ENCODE data around the gene CACNA1B.

The CACNA1B gene

DNA sequence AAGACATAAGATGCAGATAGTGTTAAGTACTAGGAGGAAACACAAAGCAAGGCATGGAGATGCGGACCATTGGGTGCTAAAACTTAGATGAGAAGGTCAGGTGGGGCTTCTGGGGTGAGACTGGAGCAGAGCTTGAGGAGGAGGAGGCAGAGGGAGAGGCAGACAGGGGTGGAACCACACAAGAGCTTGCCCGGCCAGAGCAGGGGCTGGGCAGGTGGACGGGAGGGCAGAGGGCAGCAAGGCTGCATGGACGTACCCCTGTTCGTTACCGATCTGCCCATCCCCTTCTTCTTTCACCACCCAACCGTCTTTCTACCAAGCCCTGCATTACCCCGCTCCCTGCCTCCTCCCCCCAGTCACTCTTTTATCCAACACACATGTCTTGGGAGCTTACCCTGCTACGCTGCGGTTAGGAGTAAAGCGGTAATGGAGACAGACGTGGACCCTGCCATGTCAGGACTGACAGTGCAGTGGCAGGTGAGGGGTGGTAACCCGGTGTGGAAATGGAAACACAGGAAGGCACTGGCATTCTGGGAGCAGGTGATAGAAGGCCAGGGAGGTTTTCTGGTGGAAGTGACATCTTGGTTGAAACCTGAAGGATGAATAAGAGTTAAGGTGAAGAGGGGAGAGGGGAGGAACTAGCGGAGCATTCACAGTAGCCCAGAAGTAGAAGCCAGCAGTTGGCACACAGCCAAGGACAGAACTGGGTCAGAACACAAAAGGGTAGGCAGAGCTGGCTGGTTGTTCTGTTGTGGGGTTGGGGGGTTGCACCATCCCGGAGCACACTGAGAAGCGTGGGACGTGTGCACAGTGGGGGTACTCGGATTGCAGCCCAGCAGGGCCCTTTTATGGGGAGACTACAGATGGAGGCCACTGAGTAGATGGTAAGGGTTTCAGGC, 167.2 kb downstream of the CACNA1B start:
- DNase-seq = no peak

DNA sequence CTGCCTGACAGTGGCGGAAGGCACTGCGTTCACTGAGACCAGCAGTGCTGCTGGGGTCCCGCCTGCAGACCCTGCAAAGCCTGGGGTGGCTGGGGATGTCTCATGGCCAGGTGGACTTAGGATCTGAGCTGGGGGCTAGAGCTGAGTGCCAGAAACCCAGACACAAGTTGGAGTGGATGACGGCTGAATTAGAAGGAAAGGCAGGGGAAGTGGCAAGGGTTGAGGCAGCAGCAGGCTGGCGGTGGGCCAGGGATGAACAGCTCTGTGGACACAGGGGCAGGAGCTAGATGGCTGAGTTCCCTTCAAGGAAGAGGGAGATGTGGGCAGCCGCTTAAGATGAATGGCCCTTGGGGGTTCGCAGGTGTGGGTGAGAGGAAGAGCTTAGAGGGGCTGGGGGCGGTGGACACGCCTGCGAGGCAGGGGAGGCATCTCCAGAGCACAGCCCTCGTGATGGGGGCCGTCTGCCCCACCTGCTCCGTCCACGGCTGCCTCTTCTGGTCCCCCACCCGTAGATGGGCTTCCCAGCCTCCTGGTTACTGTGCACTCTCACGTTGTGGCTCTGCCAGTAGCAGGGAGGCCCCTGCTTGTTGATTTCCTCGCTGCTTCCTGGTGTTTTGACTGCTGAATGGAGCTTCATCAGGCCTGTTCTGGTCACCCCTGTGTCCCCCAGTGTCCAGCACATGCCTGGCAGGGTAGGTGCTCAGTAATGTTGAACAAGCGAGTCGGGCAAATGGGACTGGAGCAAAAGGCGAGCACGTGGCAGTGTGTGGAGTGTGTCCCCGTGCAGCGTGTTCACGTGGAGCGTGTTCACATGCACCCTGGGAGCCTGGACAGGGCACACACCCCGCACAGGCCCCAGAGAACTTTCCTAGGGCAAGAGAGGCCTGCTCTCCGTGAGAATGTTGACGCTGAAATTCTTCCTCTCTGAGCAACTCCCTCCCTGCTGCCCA, 168.2 kb downstream of the CACNA1B start:
- DNase-seq = no peak

DNA sequence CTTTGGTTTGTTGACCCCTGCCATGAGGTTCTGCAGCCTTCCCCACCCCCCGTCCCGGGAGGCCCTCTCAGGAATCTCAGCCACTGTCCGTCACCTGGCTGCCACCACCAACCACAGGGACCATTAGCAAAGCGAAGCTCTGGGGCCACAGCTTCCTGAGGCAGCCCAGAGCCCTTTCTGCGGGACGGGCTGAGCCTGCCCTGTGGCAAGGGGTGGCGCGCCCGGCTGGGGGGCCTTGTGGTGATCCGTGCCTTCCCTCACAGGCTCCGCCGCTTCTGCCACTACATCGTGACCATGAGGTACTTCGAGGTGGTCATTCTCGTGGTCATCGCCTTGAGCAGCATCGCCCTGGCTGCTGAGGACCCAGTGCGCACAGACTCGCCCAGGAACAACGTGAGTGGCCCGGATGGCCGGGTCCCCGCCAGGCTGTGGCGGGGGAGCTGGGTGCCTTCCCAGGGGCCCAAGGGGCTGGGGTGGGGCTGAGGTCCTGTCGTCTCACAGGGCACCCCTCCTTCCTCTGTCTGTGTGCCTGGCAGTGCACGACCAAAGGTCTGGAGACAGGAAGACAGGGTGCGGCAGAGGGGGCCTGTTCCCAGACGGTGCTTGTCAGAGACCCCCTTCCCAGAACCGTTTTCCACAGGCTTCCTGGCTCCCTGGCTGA, 169.2 kb downstream of the CACNA1B start:
- DNase-seq = no peak

DNA sequence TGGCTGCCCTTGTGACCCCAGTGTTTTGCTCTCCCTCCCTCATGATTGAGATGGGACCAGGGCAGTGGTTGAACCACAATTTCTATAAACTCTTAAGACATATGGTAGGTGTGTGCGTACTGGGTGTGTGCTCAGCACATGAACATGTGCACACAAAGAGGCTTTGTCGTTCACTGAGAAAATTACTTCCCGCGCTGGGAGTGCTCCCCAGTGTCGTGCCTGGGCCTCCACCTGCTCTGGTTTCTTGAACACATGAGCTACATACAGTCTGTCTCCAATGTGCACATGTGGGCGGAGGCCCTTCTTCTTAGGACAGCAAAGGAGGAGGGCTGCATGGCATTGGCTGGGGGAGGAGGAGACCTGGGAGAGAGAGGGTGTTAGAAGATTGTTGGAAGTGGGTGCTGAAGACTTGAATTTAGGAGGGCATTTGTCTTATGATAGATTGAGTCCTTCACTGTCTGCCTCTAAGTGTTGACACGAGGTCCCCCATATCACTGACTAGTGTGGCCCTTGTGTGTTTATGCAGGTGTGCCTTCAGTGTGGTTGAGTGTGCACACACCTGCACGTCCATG, 170.0 kb downstream of the CACNA1B start:
- DNase-seq = no peak

DNA sequence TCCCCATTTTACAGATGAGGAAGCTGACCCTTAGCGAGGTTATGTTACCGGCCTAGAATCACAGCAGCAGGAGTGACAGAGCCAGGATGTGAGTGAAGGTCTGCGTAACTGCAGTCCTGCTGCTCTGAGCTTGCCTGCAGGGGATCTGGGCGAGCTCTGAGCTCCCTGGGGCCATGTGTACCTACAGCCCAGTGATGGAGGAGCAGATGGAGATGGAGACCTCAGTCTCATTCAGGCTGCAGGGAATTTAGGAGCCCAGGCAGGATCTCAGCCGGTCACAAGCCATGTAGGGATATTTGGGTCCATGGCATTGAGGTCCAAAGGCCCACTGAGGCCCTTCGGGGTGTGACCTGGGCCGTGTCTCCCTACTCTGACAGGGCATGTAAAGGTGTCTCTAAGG, 170.6 kb downstream of the CACNA1B start:
- no peak for DNase-seq

DNA sequence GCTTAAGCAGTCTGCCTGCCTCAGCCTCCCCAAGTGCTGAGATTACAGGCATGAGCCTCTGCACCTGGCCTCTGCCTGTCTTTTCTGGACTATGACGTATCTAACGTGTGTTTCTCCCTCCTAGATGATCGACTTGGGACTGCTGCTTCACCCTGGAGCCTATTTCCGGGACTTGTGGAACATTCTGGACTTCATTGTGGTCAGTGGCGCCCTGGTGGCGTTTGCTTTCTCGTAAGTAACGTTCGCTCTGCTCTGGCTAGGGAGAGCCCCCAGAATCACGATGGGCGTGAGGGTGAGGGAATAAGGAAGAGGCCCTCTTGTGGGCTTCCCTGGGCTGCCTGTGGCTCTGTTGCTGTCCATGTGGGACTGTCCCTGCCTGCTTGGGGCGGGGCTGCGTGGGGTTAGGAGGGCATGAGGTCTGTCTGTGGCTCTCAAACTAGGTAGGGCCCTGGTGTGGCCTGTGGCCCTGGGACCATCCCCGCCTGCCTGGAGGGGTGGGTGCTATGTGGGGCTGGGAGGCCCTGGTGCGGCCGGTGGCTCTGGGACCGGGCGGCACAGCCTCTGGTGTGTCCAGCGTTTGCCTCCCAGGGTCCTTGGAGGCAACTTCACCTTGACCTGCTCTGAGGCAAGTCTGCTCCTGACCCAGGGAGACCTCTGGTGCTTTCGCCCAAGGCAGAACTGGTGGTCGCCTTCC, 171.7 kb downstream of the CACNA1B start:
- DNase-seq = no peak

DNA sequence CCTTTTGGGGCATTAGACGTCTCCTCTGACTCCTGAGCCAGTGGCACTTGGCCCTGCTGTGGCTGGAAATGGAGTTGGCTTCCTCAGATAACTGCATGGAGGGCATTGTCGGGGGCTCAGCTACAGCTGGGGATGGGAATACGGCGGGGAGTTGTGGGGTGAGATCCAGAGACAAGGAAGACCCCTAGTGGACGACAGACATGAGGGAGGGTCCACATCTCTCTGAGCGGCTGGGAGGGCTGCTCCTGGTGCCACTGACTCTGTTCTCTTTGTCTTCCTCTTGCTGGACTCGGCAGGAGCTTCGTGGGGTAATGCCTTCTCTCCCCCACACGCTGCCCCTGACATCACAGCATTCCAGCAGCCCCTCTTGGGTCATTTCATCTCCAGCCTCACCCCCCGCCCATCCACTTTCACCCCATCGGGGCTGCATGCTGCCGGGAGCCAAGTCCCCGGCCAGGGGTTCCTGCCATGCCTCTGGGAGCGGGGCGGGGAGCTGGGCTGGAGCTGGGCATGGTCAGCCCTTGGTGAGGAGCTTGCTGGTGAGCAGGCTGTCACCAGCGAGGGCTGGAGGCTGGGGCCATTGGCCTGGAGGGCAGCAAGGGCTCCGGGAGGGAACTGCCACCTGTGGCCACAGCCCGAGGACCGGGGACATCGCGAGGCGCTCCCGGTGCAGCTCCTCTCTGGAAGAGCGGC, 172.3 kb downstream of the CACNA1B start:
- DNase-seq = no peak

DNA sequence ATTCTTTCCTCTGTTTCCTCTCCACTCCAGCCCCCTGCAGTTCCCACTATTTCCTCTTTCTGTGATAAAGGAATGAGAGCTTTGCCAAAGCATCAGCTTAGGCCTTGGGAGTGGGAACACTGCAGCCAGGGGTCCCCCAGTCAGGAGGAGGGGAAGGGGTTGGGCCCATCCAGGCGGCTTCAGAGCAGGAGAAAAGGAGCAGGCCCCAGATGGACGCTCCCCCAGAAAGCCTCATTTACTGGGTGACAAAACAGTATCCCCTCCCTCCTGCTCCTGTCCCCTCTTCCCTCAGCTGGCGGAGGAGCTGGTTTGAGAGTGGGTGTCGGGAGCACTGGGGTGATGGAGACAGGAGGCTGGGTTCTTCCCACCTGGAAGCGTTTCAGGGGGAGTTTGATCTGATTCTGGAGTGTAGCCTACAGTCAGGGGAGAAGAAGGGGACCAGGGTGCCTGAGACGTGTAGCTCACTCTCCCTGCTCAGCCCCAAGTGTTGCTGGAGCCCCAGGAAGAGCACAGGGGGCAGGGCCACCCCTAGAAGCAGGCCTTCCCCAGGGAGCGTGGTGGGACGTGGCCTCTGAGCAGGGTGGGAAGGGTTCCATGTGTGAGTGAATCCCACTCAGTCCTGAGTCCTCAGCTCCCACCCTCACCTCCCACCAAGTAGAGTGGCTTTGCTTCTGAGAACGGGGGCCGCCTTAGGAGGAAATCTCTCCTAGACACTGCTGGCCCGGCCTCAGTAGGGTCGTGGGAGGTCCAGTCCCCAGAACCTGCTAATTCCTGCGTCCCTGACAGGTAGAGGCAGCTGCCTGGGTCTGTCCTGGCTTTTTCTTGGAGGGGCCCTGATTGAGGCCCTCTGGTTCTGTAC, 173.1 kb downstream of the CACNA1B start:
- no peak for DNase-seq

DNA sequence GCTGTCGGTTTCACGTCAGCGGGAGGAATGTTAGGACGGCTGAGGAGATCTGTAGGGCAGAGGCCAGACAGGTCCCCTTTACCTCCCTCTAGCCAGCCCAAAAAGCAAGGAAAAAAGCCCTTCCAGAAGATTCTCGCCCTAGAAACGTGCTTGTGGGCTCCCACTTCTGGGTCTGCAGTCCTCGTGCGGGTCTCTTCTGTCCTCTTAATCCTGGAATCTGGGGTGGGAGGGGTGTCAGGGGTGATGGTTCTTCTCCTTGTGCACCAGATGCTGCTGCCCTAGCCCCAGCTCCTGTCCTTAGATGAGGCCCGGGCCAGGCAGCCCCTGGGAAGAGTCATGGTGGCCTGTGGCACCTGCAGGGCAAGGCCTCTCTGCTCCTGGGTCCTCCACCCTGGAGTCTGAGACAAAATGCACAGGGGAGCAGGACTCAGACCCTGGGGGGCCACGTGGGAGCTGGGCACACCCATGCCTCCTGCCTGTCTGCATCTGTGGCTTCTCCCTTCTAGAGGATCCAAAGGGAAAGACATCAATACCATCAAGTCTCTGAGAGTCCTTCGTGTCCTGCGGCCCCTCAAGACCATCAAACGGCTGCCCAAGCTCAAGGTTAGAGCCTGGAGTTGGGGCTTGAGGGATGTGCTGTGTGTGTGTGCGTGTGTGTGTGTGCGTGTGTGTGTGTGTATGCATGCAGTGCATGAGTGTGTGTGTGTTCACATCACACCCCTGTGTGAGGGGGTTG, 174.2 kb downstream of the CACNA1B start:
- DNase-seq = no peak

DNA sequence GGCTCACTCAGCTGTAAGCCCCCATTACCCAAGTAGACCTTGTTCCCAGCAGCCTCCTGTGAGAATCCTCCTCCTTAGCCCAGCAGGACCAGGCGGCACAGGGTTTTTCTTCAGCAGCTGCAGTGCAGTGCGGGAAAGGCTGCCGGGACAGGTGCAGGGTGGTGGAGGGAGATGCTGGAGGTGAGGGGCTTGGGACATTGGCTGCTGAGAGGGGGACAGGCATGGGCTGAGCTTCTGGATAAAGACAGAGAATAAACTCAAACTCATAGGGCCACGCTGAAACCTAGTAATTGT, 174.7 kb downstream of the CACNA1B start:
- no peak for DNase-seq

DNA sequence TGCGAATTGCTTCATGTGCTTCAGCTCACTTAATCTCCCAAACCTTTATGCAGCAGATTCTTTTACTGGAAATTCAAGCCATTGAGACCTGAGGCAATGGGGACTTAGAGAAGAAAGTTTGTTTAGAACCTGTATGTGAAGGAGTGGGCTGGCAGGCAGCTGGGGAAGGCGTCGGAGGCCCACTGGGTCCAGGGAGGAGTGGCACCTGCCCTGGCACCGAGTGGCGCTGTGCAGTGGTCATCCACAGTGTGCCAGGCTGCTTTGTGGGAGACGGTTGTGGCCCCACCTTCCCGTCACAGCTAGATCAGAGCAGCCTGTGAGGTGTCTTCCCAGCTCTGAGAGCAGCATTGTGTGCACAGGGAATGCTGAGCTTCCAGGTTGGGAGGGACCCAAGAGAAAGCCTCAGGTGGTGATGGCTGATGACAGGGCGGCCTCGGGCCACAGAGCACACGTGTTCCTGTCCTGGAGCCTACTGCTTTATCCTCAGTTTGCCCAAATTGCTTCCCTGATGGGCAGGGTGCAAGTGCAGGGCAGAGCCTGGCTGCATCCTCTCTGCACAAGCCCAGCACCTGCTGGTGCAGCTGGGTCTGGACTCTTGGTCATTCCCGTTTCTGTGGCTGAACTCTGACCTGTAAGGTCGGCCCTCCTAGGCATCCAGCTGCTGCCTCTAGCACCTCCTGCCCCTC, 175.2 kb downstream of the CACNA1B start:
- DNase-seq = no peak

DNA sequence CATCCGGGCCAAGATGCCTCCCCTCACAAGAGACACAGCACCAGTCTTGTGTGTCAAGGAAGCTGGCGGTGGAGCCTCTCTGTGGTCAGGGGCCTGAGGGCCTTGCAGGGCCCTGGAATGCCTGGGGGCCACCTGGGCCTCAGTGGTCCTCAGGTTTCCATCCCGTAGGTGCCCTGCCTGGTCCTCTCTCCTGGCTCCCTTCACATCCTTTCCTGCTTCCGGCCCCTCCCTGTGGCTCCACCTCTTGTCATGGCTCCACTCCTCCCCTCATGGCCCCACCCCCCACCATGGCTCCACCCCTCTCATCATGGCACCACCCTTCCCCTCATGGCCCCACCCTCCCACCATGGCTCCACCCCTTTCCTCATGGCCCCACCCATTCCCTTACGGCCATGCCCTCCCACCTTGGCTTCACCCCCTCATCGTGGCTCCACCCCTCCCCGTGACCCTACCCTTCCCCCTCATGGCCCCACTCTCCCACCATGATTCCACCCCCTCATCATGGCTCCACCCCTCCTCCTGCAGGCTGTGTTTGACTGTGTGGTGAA, 175.8 kb downstream of the CACNA1B start:
- DNase-seq = no peak

DNA sequence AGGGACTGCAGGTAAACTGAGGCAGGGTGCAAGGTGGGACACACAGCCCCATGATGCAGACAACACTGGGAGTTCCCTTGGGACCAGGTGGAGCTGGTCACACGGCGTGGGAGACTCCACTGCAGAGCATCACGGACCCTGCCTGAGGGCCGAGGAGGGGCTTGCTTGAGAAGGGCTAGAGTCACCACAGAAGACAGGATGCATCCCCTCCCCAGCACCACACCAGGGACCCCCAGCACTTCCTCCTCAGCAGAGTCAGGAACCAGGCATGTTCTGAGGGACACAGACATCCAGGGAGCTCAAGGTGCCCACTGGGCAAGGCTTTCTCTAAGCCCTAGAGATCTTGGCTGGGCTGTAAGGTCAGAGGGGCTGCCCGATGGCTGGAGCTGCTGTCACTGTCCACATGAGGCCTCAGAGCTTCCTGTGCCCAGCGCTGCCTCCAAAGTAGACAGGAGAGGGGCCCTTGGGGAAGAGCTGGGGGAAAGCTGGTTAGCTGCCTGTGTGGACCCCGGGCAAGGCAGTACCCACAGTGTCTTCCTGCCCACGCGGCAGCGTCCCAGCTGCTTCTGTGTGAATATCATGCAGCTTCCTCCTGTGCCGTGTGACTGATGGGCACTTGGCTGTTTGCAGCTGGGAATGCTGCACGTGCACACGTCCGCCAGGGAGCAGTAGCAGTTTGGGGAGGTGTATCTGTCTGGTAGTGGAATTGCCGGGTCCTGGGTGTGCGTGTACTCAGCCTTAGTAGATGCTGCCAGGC, 176.6 kb downstream of the CACNA1B start:
- no peak for DNase-seq

DNA sequence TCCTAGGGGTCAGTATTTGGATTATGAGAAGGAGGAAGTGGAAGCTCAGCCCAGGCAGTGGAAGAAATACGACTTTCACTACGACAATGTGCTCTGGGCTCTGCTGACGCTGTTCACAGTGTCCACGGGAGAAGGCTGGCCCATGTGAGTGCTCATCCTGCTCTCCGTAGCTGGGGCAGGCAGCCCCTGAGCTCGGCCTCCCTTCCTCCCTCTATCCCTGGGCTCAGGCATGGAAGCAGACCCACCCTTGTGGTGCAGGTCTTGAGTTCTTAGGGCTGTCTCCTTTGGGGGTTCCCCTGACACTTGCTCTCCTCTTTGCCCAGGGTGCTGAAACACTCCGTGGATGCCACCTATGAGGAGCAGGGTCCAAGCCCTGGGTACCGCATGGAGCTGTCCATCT, 180.1 kb downstream of the CACNA1B start:
- no peak for DNase-seq

DNA sequence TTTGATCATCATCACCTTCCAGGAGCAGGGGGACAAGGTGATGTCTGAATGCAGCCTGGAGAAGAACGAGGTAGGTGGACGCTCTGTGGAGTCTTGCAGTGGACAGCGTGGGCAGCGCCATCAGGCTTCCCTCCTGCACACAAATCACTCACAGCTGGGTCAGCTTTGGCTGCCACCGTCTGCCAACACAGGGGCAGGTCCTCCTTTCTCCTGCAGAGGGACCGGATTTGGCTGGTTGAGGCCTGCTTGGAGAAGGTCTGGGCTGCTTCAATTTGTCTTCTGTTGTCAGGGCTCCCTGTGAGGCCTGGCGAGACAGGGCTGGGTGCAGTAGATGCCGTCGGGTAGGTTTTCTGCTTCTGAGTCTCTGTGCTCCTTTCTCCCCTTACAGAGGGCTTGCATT, 180.6 kb downstream of the CACNA1B start:
- no peak for DNase-seq

DNA sequence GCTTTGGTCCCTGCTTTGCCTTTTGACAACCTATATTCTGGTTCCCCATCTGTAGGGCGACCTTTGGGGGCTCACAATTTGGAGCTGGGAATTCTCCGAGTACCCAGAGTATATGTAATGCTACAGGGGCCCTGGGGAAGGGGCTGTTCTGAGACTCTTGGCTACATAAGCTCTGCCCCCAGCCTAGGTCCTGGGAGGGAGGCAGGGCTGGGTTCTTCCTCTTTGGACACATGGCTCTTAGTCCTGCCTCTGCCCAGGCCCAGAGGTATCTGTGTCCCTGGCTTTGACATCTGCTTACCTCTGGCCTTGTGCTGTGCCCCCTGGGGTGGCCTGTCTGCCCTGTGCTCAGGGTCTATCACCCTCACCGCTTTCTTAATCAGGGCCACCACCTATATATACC, 181.6 kb downstream of the CACNA1B start:
- no peak for DNase-seq

DNA sequence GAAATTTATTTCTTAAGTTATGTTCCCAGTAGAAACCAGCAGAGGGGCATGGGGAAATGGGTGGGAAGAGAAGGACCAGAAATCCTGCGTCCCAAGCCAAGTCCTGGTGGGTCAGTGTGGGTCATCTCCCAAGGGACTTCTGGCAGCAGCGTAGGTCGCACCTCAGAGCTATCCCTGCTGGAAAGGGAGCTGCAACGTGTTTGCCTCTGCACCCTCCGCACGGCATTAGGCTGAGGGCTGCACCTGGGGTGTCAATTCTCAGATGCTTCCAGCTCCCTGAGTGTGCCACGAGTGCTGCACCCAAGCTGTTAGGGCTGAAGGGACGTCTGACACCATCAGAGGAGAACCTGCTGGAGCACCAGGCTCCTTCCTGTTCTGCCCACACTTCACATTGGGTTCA, 182.8 kb downstream of the CACNA1B start:
- DNase-seq = no peak

DNA sequence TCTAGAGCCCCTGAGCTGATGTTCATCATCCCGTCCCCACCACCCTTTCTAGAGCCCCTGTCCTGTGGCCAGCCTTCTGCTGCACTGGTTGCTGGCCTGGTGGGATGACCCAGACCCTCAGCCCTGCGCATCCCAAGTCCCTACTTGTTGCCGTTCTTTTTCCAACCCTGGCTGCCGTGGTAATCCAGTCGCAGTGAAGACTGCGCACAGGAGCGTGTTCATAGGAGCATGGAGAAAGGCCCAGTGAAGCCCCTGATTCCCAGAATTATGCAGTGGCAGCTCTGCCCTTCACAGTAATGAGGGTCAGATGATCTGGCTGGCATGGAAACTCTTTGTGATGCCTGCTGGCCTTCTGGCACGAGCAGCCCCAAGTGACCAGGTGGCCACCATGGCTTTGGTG, 183.3 kb downstream of the CACNA1B start:
- DNase-seq = no peak
